Gastroesophageal sphincter (tissue), 3 donors: ENCODE results near the gene PHLDA2.

ENCODE experiments used
- CTCF ChIP-seq, 4 experiments: fragments of 200-600 bp in 2 of 4; fragments of 450-650 bp in 2 of 4; sonication (generic) in 1 of 4; IDR thresholded peaks; one replicate each; pipeline ENCODE4 v1.5.1; 2017 to 2019; ENCODE audit warnings: antibody characterized with exemption in 4 of 4, mild to moderate bottlenecking in 2 of 4, moderate library complexity in 2 of 4
- EP300 ChIP-seq: sonication (generic); formaldehyde crosslinking; IDR thresholded peaks from one replicate; pipeline ENCODE4 v1.6.1; 2017; ENCODE audit warnings: antibody characterized with exemption, mild to moderate bottlenecking
- POLR2A ChIP-seq, 2 donors: fragments of 450-650 bp; IDR thresholded peaks; one replicate each; pipeline ENCODE4 v1.6.1; 2017; ENCODE audit warnings: antibody characterized with exemption in 2 of 2, mild to moderate bottlenecking in 2 of 2, moderate library complexity in 1 of 2
- POLR2AphosphoS5 ChIP-seq: sonication (generic); formaldehyde crosslinking; IDR thresholded peaks from one replicate; pipeline ENCODE4 v1.6.1; 2017; ENCODE audit warnings: antibody characterized with exemption

DNA sequence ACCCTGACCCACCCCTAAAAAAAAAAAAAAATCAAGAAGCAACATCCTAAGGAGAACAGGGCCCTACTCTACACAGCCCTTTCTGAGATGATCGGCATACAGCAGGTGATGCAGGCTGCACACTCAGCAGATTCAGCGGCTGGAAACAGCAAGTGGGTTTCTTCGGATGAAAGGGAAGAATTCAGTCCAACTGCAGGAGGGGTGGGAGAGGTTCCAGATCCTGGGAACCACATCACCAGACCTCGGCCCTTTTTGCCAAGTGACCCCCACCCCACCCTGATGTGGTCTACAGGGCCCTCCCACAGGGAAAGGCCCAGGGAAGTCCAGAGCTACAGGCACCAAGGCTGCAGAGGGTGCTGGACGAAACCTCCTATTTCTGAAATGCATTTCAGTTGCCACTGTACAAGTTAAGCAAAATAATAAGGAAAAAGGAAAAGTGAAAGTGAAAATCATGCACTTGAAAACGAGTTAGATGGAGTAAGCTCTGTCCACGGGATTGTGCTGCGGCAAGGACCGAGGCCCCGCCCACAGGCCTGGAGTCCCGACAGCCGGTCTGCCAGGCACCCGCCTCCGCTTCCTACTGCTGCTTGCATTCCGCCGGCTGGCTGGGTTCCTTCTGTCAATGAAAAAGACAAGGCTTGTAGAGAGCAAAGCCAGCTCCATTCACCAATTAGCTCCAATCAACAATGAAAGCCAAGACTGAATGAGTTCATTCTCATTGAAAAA lies 16.0 kb upstream of the PHLDA2 start:
- peak in 1 of 4 experiments; percentile 7 for TF ChIP-seq CTCF (IDR thresholded peaks at IDR 0.05)
- TF ChIP-seq POLR2A (IDR thresholded peaks at IDR 0.05), result no peak
- TF ChIP-seq POLR2AphosphoS5, result peak; percentile 42
- TF ChIP-seq EP300, result no peak
